GM13977 (cell line): ENCODE measurements around the gene COMMD8.

Experiments used
- DNase-seq: peaks from one replicate; pipeline ENCODE4 v3.0.0; 2012; ENCODE audit warnings: low spot score
- CTCF ChIP-seq: IDR thresholded peaks from 2 replicates; pipeline ENCODE4 v1.5.1; 2012; ENCODE audit warnings: mild to moderate bottlenecking, control low read depth; ENCODE audit not compliant: insufficient read depth; ENCODE audit errors: extremely low read depth, missing control alignments
- in situ Hi-C: fragments of 300-500 bp; cut with MboI; formaldehyde crosslinking; loops from one replicate; pipeline ENCODE4 v1.12.0; 2022; ENCODE audit warnings: low sequenced_read_pairs, low pct_unique_long_range_greater_than_20kb, mixed read lengths, inconsistent platforms; ENCODE audit not compliant: unreplicated experiment

Gene COMMD8

GRCh38 chr4:47485768-47486167 is 22.3 kb upstream of the COMMD8 start:
- no peak for DNase-seq
- TF ChIP-seq CTCF = no peak
- in situ Hi-C loops = no loop called here

- DNase-seq = peak; percentile 78
- in situ Hi-C loops = no loop called here
- TF ChIP-seq CTCF = no peak
These were observed 21.7 kb upstream of the COMMD8 start, which contains the start of gene ATP10D for GRCh38 chr4:47485047-47485692. Gene ATP10D (plus strand): TSS chr4:47485275. CDS start chr4:47512541, 27,266 bp downstream.

- in situ Hi-C loops = no loop called here
- no peak for DNase-seq
- no peak for TF ChIP-seq CTCF
These were observed 20.7 kb upstream of the COMMD8 start for GRCh38 chr4:47484168-47484567.

- no peak for TF ChIP-seq CTCF
- in situ Hi-C loops = no loop called here
- no peak for DNase-seq
These were observed 20.2 kb upstream of the COMMD8 start for GRCh38 chr4:47483745-47484144.

- TF ChIP-seq CTCF = no peak
- no peak for DNase-seq
- in situ Hi-C loops = no loop called here
These were observed 18.8 kb upstream of the COMMD8 start for GRCh38 chr4:47482326-47482725.

GRCh38 chr4:47478804-47479203 is 15.3 kb upstream of the COMMD8 start:
- TF ChIP-seq CTCF = no peak
- no peak for DNase-seq
- in situ Hi-C loops = no loop called here
